Subcutaneous abdominal adipose tissue (tissue), 5 donors: ENCODE data around the gene GAP43.

Source experiments
- H3K27ac ChIP-seq: one replicate; pipeline ENCODE4 v1.7.0; 2013; ENCODE audit warnings: low read depth, mild to moderate bottlenecking, inconsistent platforms, low read length, moderate library complexity
- H3K27me3 ChIP-seq, 5 donors: one replicate each; pipeline ENCODE4 v1.7.0; 2013; ENCODE audit warnings: low read length in 5 of 5, inconsistent platforms in 1 of 5; ENCODE audit not compliant: control insufficient read depth in 5 of 5, insufficient read depth in 4 of 5
- H3K36me3 ChIP-seq, 5 donors: one replicate each; pipeline ENCODE4 v1.7.0; 2013; ENCODE audit warnings: low read length in 5 of 5; ENCODE audit not compliant: control insufficient read depth in 5 of 5, insufficient read depth in 5 of 5
- H3K4me1 ChIP-seq, 5 donors: one replicate each; pipeline ENCODE4 v1.7.0; 2013; ENCODE audit warnings: low read length in 5 of 5, mild to moderate bottlenecking in 3 of 5, moderate library complexity in 1 of 5; ENCODE audit not compliant: control insufficient read depth in 5 of 5, insufficient read depth in 5 of 5
- H3K4me3 ChIP-seq, 5 donors: one replicate each; pipeline ENCODE4 v1.7.0; 2013; ENCODE audit warnings: low read length in 5 of 5, low read depth in 1 of 5
- H3K9ac ChIP-seq, 5 donors: one replicate each; pipeline ENCODE4 v1.7.0; 2013; ENCODE audit warnings: low read length in 5 of 5, mild to moderate bottlenecking in 4 of 5, moderate library complexity in 3 of 5
- H3K9me3 ChIP-seq, 5 donors: one replicate each; pipeline ENCODE4 v1.7.0; 2013; ENCODE audit warnings: low read length in 5 of 5; ENCODE audit not compliant: control insufficient read depth in 5 of 5
- donor health status: healthy.
- donor health status: healthy.
- donor health status: healthy.
- donor health status: healthy.
- donor health status: healthy.

The GAP43 gene

GRCh38 chr3:115706311-115706829, 83.1 kb downstream of the GAP43 start:
- no peak overlapping the region for H3K4me3 ChIP-seq
- no peaks in the 10 kb centered on the region for H3K9me3 ChIP-seq
- no peaks in the 10 kb centered on the region for H3K27me3 ChIP-seq
- no peaks in the 10 kb centered on the region for H3K4me1 ChIP-seq
- H3K36me3 ChIP-seq = no peaks in the 10 kb centered on the region
- H3K27ac ChIP-seq = no peak overlapping the region
- no peak overlapping the region for H3K9ac ChIP-seq

GRCh38 chr3:115708540-115708939, 85.2 kb downstream of the GAP43 start:
- H3K4me3 ChIP-seq = no peak overlapping the region
- H3K27ac ChIP-seq = no peak overlapping the region
- H3K4me1 ChIP-seq = no peaks in the 10 kb centered on the region
- no peaks in the 10 kb centered on the region for H3K36me3 ChIP-seq
- no peak overlapping the region for H3K9ac ChIP-seq
- no peaks in the 10 kb centered on the region for H3K9me3 ChIP-seq
- H3K27me3 ChIP-seq = no peaks in the 10 kb centered on the region

GRCh38 chr3:115709093-115709492, 85.8 kb downstream of the GAP43 start:
- Histone ChIP-seq H3K4me1 (no peaks in the 10 kb centered on the region), H3K36me3 (no peaks in the 10 kb centered on the region), H3K4me3 (no peak overlapping the region), H3K9me3 (no peaks in the 10 kb centered on the region), H3K27ac (no peak overlapping the region), H3K9ac (no peak overlapping the region), H3K27me3 (no peaks in the 10 kb centered on the region)

- Histone ChIP-seq H3K27me3 (no peaks in the 10 kb centered on the region), H3K4me3 (no peak overlapping the region), H3K27ac (no peak overlapping the region), H3K4me1 (no peaks in the 10 kb centered on the region), H3K36me3 (no peaks in the 10 kb centered on the region), H3K9me3 (no peaks in the 10 kb centered on the region), H3K9ac (no peak overlapping the region)
These were observed 86.6 kb downstream of the GAP43 start for GRCh38 chr3:115709931-115710330.

GRCh38 chr3:115710799-115711198, 87.5 kb downstream of the GAP43 start:
- Histone ChIP-seq H3K27ac (no peak overlapping the region), H3K27me3 (no peaks in the 10 kb centered on the region), H3K36me3 (no peaks in the 10 kb centered on the region), H3K9ac (no peak overlapping the region), H3K9me3 (no peaks in the 10 kb centered on the region), H3K4me3 (peak overlapping the region in 1 of 5 donors; percentile 6), H3K4me1 (no peaks in the 10 kb centered on the region)

- Histone ChIP-seq H3K27me3 (no peaks in the 10 kb centered on the region), H3K4me3 (no peak overlapping the region), H3K4me1 (no peaks in the 10 kb centered on the region), H3K36me3 (no peaks in the 10 kb centered on the region), H3K27ac (no peak overlapping the region), H3K9ac (no peak overlapping the region), H3K9me3 (no peaks in the 10 kb centered on the region)
These were observed 89.6 kb downstream of the GAP43 start for GRCh38 chr3:115712871-115713270.

GRCh38 chr3:115713284-115713683, 90.0 kb downstream of the GAP43 start:
- H3K27ac ChIP-seq = no peak overlapping the region
- no peak overlapping the region for H3K9ac ChIP-seq
- H3K9me3 ChIP-seq = no peaks in the 10 kb centered on the region
- H3K4me1 ChIP-seq = no peaks in the 10 kb centered on the region
- H3K36me3 ChIP-seq = no peaks in the 10 kb centered on the region
- no peaks in the 10 kb centered on the region for H3K27me3 ChIP-seq
- H3K4me3 ChIP-seq = no peak overlapping the region

GRCh38 chr3:115715241-115715745, 92.0 kb downstream of the GAP43 start:
- H3K27ac ChIP-seq = no peak overlapping the region
- no peaks in the 10 kb centered on the region for H3K36me3 ChIP-seq
- no peaks in the 10 kb centered on the region for H3K27me3 ChIP-seq
- no peak overlapping the region for H3K4me3 ChIP-seq
- no peak overlapping the region for H3K9ac ChIP-seq
- no peaks in the 10 kb centered on the region for H3K4me1 ChIP-seq
- H3K9me3 ChIP-seq = no peaks in the 10 kb centered on the region

- no peak overlapping the region for H3K27ac ChIP-seq
- no peak overlapping the region for H3K4me3 ChIP-seq
- no peaks in the 10 kb centered on the region for H3K9me3 ChIP-seq
- no peaks in the 10 kb centered on the region for H3K4me1 ChIP-seq
- no peaks in the 10 kb centered on the region for H3K27me3 ChIP-seq
- no peaks in the 10 kb centered on the region for H3K36me3 ChIP-seq
- H3K9ac ChIP-seq = no peak overlapping the region
These were observed 97.7 kb downstream of the GAP43 start for GRCh38 chr3:115720983-115721382.

GRCh38 chr3:115725800-115726199, 102.5 kb downstream of the GAP43 start:
- Histone ChIP-seq H3K27ac (no peak overlapping the region), H3K4me1 (no peaks in the 10 kb centered on the region), H3K27me3 (no peaks in the 10 kb centered on the region), H3K9ac (no peak overlapping the region), H3K4me3 (no peak overlapping the region), H3K36me3 (no peaks in the 10 kb centered on the region), H3K9me3 (peaks cover 0 to 2% (median 0%) of the 10 kb centered on the region in 5 donors)

- no peaks in the 10 kb centered on the region for H3K4me1 ChIP-seq
- H3K27ac ChIP-seq = no peak overlapping the region
- H3K27me3 ChIP-seq = no peaks in the 10 kb centered on the region
- no peaks in the 10 kb centered on the region for H3K36me3 ChIP-seq
- H3K9ac ChIP-seq = no peak overlapping the region
- peaks cover 0 to 2% (median 0%) of the 10 kb centered on the region in 5 donors for H3K9me3 ChIP-seq
- no peak overlapping the region for H3K4me3 ChIP-seq
These were observed 103.8 kb downstream of the GAP43 start for GRCh38 chr3:115727135-115727534.
